Iris pigment epithelial cell (primary cell): ENCODE results near the gene ANKRD49.

Experiments used
- DNase-seq: peaks from one replicate; pipeline ENCODE4 v3.0.0-alpha.2; 2011; ENCODE audit warnings: low read depth

The ANKRD49 gene

GRCh38 chr11:94544646-94545263, 51.0 kb downstream of the ANKRD49 start:
- peak; percentile 25 for DNase-seq

GRCh38 chr11:94545264-94546161, 51.7 kb downstream of the ANKRD49 start:
- DNase-seq = no peak

GRCh38 chr11:94546162-94546470, 52.3 kb downstream of the ANKRD49 start:
- no peak for DNase-seq

GRCh38 chr11:94546886-94547285, 53.1 kb downstream of the ANKRD49 start:
- no peak for DNase-seq

GRCh38 chr11:94549146-94549545, 55.4 kb downstream of the ANKRD49 start:
- DNase-seq = no peak
